ENCODE data around the gene DCAKD. TPM values are rescaled to one million over a fixed set of nuclear protein-coding genes. Genes with fewer than 3 reads are reported as not detected.

Gene DCAKD
- total RNA-seq, 2 donors from 2014 or later: 37.3 to 46.1 TPM

DNA sequence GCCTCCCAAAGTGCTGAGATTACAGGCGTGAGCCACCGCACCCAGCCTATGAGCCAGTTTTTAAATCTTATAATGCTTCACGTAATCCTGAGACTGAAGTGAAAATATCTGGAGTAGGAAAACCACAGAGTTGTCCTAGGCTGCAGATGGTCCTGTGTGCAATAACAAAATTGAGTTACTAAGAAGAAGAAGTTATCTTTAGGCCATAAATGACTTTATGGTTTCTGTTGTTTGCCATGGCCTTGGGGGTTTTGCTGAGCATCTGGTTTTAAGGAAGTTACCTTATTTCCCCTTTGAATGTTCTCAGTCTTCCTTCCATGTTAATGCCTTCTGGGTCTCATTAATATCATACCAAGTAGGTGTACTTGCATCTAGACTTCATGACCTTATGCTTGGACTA lies 26.2 kb upstream of the DCAKD start:
- TF ChIP-seq, protein P1, sequence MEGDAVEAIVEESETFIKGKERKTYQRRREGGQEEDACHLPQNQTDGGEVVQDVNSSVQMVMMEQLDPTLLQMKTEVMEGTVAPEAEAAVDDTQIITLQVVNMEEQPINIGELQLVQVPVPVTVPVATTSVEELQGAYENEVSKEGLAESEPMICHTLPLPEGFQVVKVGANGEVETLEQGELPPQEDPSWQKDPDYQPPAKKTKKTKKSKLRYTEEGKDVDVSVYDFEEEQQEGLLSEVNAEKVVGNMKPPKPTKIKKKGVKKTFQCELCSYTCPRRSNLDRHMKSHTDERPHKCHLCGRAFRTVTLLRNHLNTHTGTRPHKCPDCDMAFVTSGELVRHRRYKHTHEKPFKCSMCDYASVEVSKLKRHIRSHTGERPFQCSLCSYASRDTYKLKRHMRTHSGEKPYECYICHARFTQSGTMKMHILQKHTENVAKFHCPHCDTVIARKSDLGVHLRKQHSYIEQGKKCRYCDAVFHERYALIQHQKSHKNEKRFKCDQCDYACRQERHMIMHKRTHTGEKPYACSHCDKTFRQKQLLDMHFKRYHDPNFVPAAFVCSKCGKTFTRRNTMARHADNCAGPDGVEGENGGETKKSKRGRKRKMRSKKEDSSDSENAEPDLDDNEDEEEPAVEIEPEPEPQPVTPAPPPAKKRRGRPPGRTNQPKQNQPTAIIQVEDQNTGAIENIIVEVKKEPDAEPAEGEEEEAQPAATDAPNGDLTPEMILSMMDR (IDR thresholded peaks at IDR 0.05): no peak
- Histone ChIP-seq H3K27me3 (no peaks in the 10 kb centered on the region), H3K9me3 (no peaks in the 10 kb centered on the region), H3K36me3 (peaks cover 18% of the 10 kb centered on the region), H3K4me3 (no peak overlapping the region), H3K4me1 (peaks cover 0 to 30% of the 10 kb centered on the region in 2 donors), H3K27ac (no peak overlapping the region)
- DNase-seq (ENCODE audit: low spot score): no peak

DNA sequence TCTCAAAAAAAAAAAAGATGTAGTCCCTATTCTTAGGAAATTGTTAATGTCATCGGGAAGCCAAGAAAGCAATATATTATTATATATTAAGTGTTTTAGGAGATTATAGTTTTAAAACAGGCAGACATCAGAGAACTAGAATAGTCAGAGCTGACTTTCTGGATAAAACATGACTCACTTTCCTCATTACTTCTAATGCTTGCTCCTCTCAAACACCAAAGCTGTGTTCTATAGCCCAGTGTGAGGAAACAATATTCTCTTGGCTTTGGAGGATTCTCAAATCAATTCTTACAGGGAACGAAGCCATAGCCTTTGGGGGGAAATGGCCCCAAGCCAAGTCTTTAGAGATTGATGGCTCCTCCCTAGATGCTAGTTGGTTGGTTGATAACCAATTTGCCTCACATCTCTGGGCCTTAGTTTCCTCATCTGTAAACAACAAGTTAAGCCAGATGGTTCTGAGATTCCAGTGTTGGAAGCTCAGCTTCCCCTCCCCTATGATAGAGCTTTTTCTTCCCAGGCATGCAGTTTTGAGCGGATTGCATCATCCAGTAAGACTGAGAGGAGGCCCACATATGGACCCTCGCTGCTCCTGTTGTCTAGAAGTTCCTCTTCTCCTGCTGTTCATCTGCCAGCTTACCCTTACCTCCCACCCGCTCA lies 22.1 kb upstream of the DCAKD start:
- Histone ChIP-seq H3K27ac (peak overlapping the region; percentile 18 to 58), H3K27me3 (no peaks in the 10 kb centered on the region), H3K4me1 (peaks cover 0 to 27% of the 10 kb centered on the region in 2 donors), H3K36me3 (peaks cover 13% of the 10 kb centered on the region), H3K4me3 (no peak overlapping the region), H3K9me3 (no peaks in the 10 kb centered on the region)
- DNase-seq (ENCODE audit: low spot score): peak; percentile 74
- TF ChIP-seq, protein P1 (IDR thresholded peaks at IDR 0.05): no peak

DNA sequence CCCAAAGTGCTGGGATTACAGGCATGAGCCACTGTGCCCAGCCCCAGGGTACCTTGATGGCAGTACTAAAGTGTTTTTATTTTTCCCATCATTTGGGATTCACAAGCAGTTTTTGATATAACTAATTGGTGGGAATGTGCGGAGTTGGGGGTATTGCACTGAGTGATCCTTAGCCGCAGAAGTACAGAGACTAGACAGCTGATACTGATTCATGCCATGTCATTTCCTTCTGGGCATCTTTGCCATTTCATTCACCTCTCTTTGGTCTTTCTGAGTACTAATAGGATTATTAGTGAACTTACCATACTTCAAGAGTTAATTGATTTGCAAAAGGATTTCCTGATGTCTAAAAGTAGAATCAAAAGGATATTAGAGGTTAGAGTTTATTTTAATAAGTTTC lies 19.4 kb upstream of the DCAKD start:
- Histone ChIP-seq H3K4me1 (peaks cover 0 to 25% of the 10 kb centered on the region in 2 donors), H3K9me3 (no peaks in the 10 kb centered on the region), H3K27ac (no peak overlapping the region), H3K4me3 (no peak overlapping the region), H3K36me3 (peaks cover 13% of the 10 kb centered on the region), H3K27me3 (no peaks in the 10 kb centered on the region)
- TF ChIP-seq, protein P1 (IDR thresholded peaks at IDR 0.05): no peak
- no peak for DNase-seq (ENCODE audit: low spot score)

DNA sequence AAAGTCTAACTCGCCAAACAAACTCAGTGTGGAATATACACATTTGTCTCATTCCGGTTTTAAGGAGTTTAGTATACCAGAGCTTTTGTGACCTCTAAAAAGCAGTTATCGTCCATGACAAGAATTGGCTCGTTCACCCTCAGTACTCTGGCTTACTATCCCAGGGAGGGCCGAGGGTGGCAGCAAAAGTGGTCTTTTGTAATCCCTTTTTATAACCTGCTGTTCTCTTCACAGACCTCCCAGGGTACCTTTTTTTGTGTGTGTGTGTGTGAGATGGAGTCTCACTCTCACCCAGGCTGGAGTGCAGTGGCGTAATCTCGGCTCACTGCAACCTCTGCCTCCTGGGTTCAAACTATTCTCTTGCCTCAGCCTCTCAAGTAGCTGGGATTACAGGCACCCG lies 18.6 kb upstream of the DCAKD start:
- Histone ChIP-seq H3K27me3 (no peaks in the 10 kb centered on the region), H3K4me1 (peaks cover 0 to 28% of the 10 kb centered on the region in 2 donors), H3K9me3 (no peaks in the 10 kb centered on the region), H3K27ac (peak overlapping the region; percentile 2 to 39), H3K36me3 (peaks cover 13% of the 10 kb centered on the region), H3K4me3 (no peak overlapping the region)
- no peak for DNase-seq (ENCODE audit: low spot score)
- TF ChIP-seq, protein P1 (IDR thresholded peaks at IDR 0.05): no peak

DNA sequence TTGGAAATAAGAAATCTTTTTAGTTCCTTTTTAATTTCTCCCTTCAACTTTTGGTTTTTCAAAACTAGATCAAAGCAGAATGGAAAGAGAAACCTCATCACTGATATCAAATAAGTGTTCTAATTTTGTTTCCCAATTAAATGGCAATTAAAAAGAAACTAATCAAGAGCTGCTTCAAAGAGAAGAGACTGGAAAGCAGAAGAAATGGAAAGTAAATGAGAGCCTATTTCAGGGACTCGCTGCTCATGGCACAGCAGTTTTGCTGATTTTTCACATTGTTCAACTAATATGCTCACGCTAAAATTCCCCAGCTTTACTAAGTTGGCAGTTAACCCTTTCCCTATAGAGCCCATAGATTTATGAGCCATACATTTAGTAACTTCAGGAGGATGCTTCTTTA lies 16.2 kb upstream of the DCAKD start:
- Histone ChIP-seq H3K27me3 (no peaks in the 10 kb centered on the region), H3K4me3 (no peak overlapping the region), H3K9me3 (no peaks in the 10 kb centered on the region), H3K4me1 (peaks cover 0 to 38% of the 10 kb centered on the region in 2 donors), H3K36me3 (peaks cover 9% of the 10 kb centered on the region), H3K27ac (peak overlapping the region in 1 of 2 donors; percentile 5)
- TF ChIP-seq, protein P1 (IDR thresholded peaks at IDR 0.05): no peak
- no peak for DNase-seq (ENCODE audit: low spot score)

DNA sequence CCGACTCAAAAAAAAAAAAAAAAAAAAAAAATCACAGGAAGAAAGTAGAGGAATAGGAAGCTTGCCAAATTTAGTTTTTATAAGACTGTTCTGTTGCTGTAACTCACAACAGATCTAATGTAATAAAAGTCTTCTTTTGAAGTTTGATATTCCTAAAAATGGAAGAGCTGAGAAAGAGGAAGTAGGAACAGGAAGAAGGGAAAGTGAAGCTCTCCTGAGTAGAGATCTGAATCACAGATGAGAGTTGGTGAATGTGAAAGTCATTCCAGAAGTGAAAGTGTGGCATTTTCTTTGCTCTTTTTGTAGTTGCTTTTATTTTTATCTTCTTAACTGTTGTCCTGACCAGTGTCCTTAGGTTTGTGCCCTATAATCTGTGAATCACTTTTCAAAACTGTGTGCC lies 11.8 kb upstream of the DCAKD start:
- Histone ChIP-seq H3K36me3 (no peaks in the 10 kb centered on the region), H3K27ac (no peak overlapping the region)

More for the DNA sequence above, 11.8 kb upstream of the DCAKD start:
- no peak for DNase-seq (ENCODE audit: low spot score)
- peaks cover 0 to 57% of the 10 kb centered on the region in 2 donors for H3K4me1 ChIP-seq
- H3K27me3 ChIP-seq: no peaks in the 10 kb centered on the region
- TF ChIP-seq, protein P1 (IDR thresholded peaks at IDR 0.05): no peak
- no peaks in the 10 kb centered on the region for H3K9me3 ChIP-seq
- H3K4me3 ChIP-seq: no peak overlapping the region
